Measurements from ENCODE around the gene LRRTM4.
"Not testable (repeated sequence)": the region's sequence is repeated elsewhere in the genome, so short reads cannot be mapped to it uniquely, and the experiment has no call there.

Gene LRRTM4

GRCh38 chr2:77054938-77055337 lies 467.2 kb downstream of the LRRTM4 start:
- no peak for DNase-seq

GRCh38 chr2:77046339-77046738 lies 475.8 kb downstream of the LRRTM4 start:
- DNase-seq: no peak

GRCh38 chr2:77045456-77045855 lies 476.7 kb downstream of the LRRTM4 start:
- DNase-seq: not testable (repeated sequence)

GRCh38 chr2:77034445-77034844 lies 487.7 kb downstream of the LRRTM4 start:
- no peak for DNase-seq

GRCh38 chr2:77029237-77029636 lies 492.9 kb downstream of the LRRTM4 start:
- DNase-seq: not testable (repeated sequence)

- no peak for DNase-seq
These were observed 494.1 kb downstream of the LRRTM4 start for GRCh38 chr2:77028032-77028600.

GRCh38 chr2:77025714-77026113 lies 496.5 kb downstream of the LRRTM4 start:
- DNase-seq: no peak

GRCh38 chr2:77021161-77021560 lies 501.0 kb downstream of the LRRTM4 start:
- DNase-seq: no peak

- DNase-seq: no peak
These were observed 504.0 kb downstream of the LRRTM4 start for GRCh38 chr2:77018219-77018618.

- DNase-seq: no peak
These were observed 504.8 kb downstream of the LRRTM4 start for GRCh38 chr2:77017355-77017745.

- no peak for DNase-seq
These were observed 505.5 kb downstream of the LRRTM4 start for GRCh38 chr2:77016443-77017354.

GRCh38 chr2:77013953-77014352 lies 508.2 kb downstream of the LRRTM4 start:
- no peak for DNase-seq

- no peak for DNase-seq
These were observed 508.7 kb downstream of the LRRTM4 start for GRCh38 chr2:77013457-77013856.

GRCh38 chr2:77009307-77009706 lies 512.9 kb downstream of the LRRTM4 start:
- no peak for DNase-seq

- DNase-seq: no peak
These were observed 513.3 kb downstream of the LRRTM4 start for GRCh38 chr2:77008853-77009252.

- no peak for DNase-seq
These were observed 514.5 kb downstream of the LRRTM4 start for GRCh38 chr2:77007686-77008085.

GRCh38 chr2:77005522-77005921 lies 516.7 kb downstream of the LRRTM4 start:
- DNase-seq: no peak

- no peak for DNase-seq
These were observed 520.3 kb downstream of the LRRTM4 start for GRCh38 chr2:77001895-77002294.

GRCh38 chr2:76998704-76999103 lies 523.5 kb downstream of the LRRTM4 start:
- DNase-seq: no peak

- no peak for DNase-seq
These were observed 524.0 kb downstream of the LRRTM4 start for GRCh38 chr2:76998152-76998551.

GRCh38 chr2:76997296-76997695 lies 524.9 kb downstream of the LRRTM4 start:
- DNase-seq: no peak

- DNase-seq: no peak
These were observed 536.6 kb downstream of the LRRTM4 start for GRCh38 chr2:76985387-76986136.

- no peak for DNase-seq
These were observed 537.8 kb downstream of the LRRTM4 start for GRCh38 chr2:76984359-76984758.

Measured in inflammatory macrophage (primary cell).